Measurements from ENCODE around the gene RNF207.

RNF207 gene

GRCh38 chr1:6224718-6225117 is 18.8 kb downstream of the RNF207 start:
- no peaks in the 10 kb centered on the region for H3K9me3 Mint-ChIP-seq
- no peak for ATAC-seq
- peaks cover 93% of the 10 kb centered on the region for H3K36me3 Mint-ChIP-seq
- no peak overlapping the region for H3K27ac Mint-ChIP-seq
- no peak overlapping the region for H3K4me3 Mint-ChIP-seq
- DNase-seq (ENCODE audit: low spot score in 2 of 2), result no peak
- peaks cover 6% of the 10 kb centered on the region for H3K4me1 Mint-ChIP-seq

- no peak overlapping the region for H3K27ac Mint-ChIP-seq
- no peaks in the 10 kb centered on the region for H3K9me3 Mint-ChIP-seq
- ATAC-seq (no peak), DNase-seq (ENCODE audit: low spot score in 2 of 2) (no peak)
- peaks cover 98% of the 10 kb centered on the region for H3K36me3 Mint-ChIP-seq
- no peak overlapping the region for H3K4me3 Mint-ChIP-seq
- H3K4me1 Mint-ChIP-seq, result peaks cover 6% of the 10 kb centered on the region
These were observed 19.7 kb downstream of the RNF207 start for GRCh38 chr1:6225651-6226050.

GRCh38 chr1:6233376-6233775 is 27.5 kb downstream of the RNF207 start:
- ATAC-seq, result no peak
- no peaks in the 10 kb centered on the region for H3K9me3 Mint-ChIP-seq
- H3K4me3 Mint-ChIP-seq, result no peak overlapping the region
- H3K27ac Mint-ChIP-seq, result no peak overlapping the region
- no peak for DNase-seq (ENCODE audit: low spot score in 2 of 2)
- peaks cover 12% of the 10 kb centered on the region for H3K4me1 Mint-ChIP-seq
- peaks cover 56% of the 10 kb centered on the region for H3K36me3 Mint-ChIP-seq

GRCh38 chr1:6234502-6235295 is 28.8 kb downstream of the RNF207 start:
- H3K9me3 Mint-ChIP-seq, result no peaks in the 10 kb centered on the region
- no peak for ATAC-seq
- H3K36me3 Mint-ChIP-seq, result peaks cover 43% of the 10 kb centered on the region
- H3K27ac Mint-ChIP-seq, result peak overlapping the region; percentile 70
- peak overlapping the region; percentile 82 for H3K4me3 Mint-ChIP-seq
- DNase-seq (ENCODE audit: low spot score in 2 of 2), result no peak
- peaks cover 16% of the 10 kb centered on the region for H3K4me1 Mint-ChIP-seq

- DNase-seq (ENCODE audit: low spot score in 2 of 2) (no peak), ATAC-seq (peak; percentile 15)
- H3K4me1 Mint-ChIP-seq, result peaks cover 16% of the 10 kb centered on the region
- H3K27ac Mint-ChIP-seq, result peak overlapping the region; percentile 70
- H3K9me3 Mint-ChIP-seq, result no peaks in the 10 kb centered on the region
- H3K4me3 Mint-ChIP-seq, result peak overlapping the region; percentile 82
- H3K36me3 Mint-ChIP-seq, result peaks cover 37% of the 10 kb centered on the region
These were observed 29.4 kb downstream of the RNF207 start for GRCh38 chr1:6235296-6235677.

GRCh38 chr1:6237093-6237492 is 31.2 kb downstream of the RNF207 start:
- DNase-seq (ENCODE audit: low spot score in 2 of 2) (no peak), ATAC-seq (no peak)
- H3K4me3 Mint-ChIP-seq, result peak overlapping the region; percentile 14

GRCh38 chr1:6239213-6239752 is 33.4 kb downstream of the RNF207 start:
- Mint-ChIP-seq H3K27ac (no peak overlapping the region), H3K9me3 (no peaks in the 10 kb centered on the region), H3K4me1 (peaks cover 19% of the 10 kb centered on the region), H3K4me3 (no peak overlapping the region), H3K36me3 (no peaks in the 10 kb centered on the region)
- DNase-seq (ENCODE audit: low spot score in 2 of 2) (no peak), ATAC-seq (no peak)

More at GRCh38 chr1:6237093-6237492, 31.2 kb downstream of the RNF207 start:
- H3K9me3 Mint-ChIP-seq, result no peaks in the 10 kb centered on the region
- H3K36me3 Mint-ChIP-seq, result peaks cover 19% of the 10 kb centered on the region
- peaks cover 24% of the 10 kb centered on the region for H3K4me1 Mint-ChIP-seq
- no peak overlapping the region for H3K27ac Mint-ChIP-seq

- no peaks in the 10 kb centered on the region for H3K9me3 Mint-ChIP-seq
- no peak for ATAC-seq
- no peak overlapping the region for H3K4me3 Mint-ChIP-seq
- no peaks in the 10 kb centered on the region for H3K36me3 Mint-ChIP-seq
- no peak for DNase-seq (ENCODE audit: low spot score in 2 of 2)
- H3K4me1 Mint-ChIP-seq, result peaks cover 13% of the 10 kb centered on the region
- H3K27ac Mint-ChIP-seq, result no peak overlapping the region
These were observed 34.2 kb downstream of the RNF207 start for GRCh38 chr1:6239950-6240768.

- no peaks in the 10 kb centered on the region for H3K36me3 Mint-ChIP-seq
- H3K4me1 Mint-ChIP-seq, result peaks cover 16% of the 10 kb centered on the region
- no peak overlapping the region for H3K27ac Mint-ChIP-seq
- DNase-seq (ENCODE audit: low spot score in 2 of 2), result no peak
- no peaks in the 10 kb centered on the region for H3K9me3 Mint-ChIP-seq
- ATAC-seq, result no peak
- H3K4me3 Mint-ChIP-seq, result peak overlapping the region; percentile 30
These were observed 35.4 kb downstream of the RNF207 start for GRCh38 chr1:6241107-6241886.

- no peak overlapping the region for H3K27ac Mint-ChIP-seq
- H3K9me3 Mint-ChIP-seq, result no peaks in the 10 kb centered on the region
- no peaks in the 10 kb centered on the region for H3K36me3 Mint-ChIP-seq
- peaks cover 22% of the 10 kb centered on the region for H3K4me1 Mint-ChIP-seq
- DNase-seq (ENCODE audit: low spot score in 2 of 2), result no peak
- H3K4me3 Mint-ChIP-seq, result peak overlapping the region; percentile 30
- ATAC-seq, result no peak
These were observed 36.2 kb downstream of the RNF207 start for GRCh38 chr1:6241887-6242740.

- Mint-ChIP-seq H3K36me3 (no peaks in the 10 kb centered on the region), H3K27ac (no peak overlapping the region), H3K4me3 (no peak overlapping the region), H3K9me3 (no peaks in the 10 kb centered on the region), H3K4me1 (peaks cover 22% of the 10 kb centered on the region)
- no peak for DNase-seq (ENCODE audit: low spot score in 2 of 2)
- ATAC-seq, result no peak
These were observed 37.3 kb downstream of the RNF207 start for GRCh38 chr1:6243053-6243834.

- H3K27ac Mint-ChIP-seq, result no peak within 1 kb of the TSS
These were observed 38.1 kb downstream of the RNF207 start, which contains the start of gene HES3 for GRCh38 chr1:6243993-6244392. Gene HES3 (plus strand): TSS chr1:6244179. CDS start chr1:6244366, 187 bp downstream.

GRCh38 chr1:6244401-6245049 is 38.6 kb downstream of the RNF207 start:
- ATAC-seq, result no peak
- DNase-seq (ENCODE audit: low spot score in 2 of 2), result no peak
- Mint-ChIP-seq H3K27ac (no peak overlapping the region), H3K36me3 (no peaks in the 10 kb centered on the region), H3K9me3 (no peaks in the 10 kb centered on the region), H3K4me1 (peaks cover 17% of the 10 kb centered on the region), H3K4me3 (no peak overlapping the region)

More at GRCh38 chr1:6243993-6244392, 38.1 kb downstream of the RNF207 start, which contains the start of gene HES3:
- peaks cover 19% of the 10 kb centered on the region for H3K4me1 Mint-ChIP-seq
- no peaks in the 10 kb centered on the region for H3K36me3 Mint-ChIP-seq
- peak within 1 kb of the TSS; percentile 68 for H3K4me3 Mint-ChIP-seq
- ATAC-seq, result no peak
- no peaks in the 10 kb centered on the region for H3K9me3 Mint-ChIP-seq
- DNase-seq (ENCODE audit: low spot score in 2 of 2), result no peak
